G401 (cell line): ENCODE results near the gene HCCS. TPM values are rescaled to one million over a fixed set of nuclear protein-coding genes. Genes with fewer than 3 reads are reported as not detected.
A peak's percentile ranks its signal among the peaks of the same experiment; 100 is the strongest.
"Not testable (repeated sequence)": the region's sequence is repeated elsewhere in the genome, so short reads cannot be mapped to it uniquely, and the experiment has no call there.

Source experiments
- DNase-seq: peaks from one replicate; pipeline ENCODE4 v3.0.0-alpha.2; 2015; ENCODE audit warnings: low spot score
- in situ Hi-C: cut with HindIII; loops from 2 replicates; pipeline ENCODE4 v1.10.0; 2016; ENCODE audit warnings: low sequenced_read_pairs, mixed read lengths
- total RNA-seq: library from RNA; depleted of rRNA; stranded (reverse); fragments of >200 nt; shearing (Covaris generic); gene quantifications from 2 replicates; pipeline ENCODE4 v1.2.3, GENCODE V29; 2014

The HCCS gene
- total RNA-seq, 1 experiment from 2014 or later: 42.8 TPM

GRCh38 chrX:11117745-11118144 is 6.6 kb downstream of the HCCS start:
- in situ Hi-C loops: no loop called here
- DNase-seq: no peak

- in situ Hi-C loops: no loop called here
- no peak for DNase-seq
Measured at GRCh38 chrX:11119313-11119943, 8.3 kb downstream of the HCCS start.

- DNase-seq, in situ Hi-C loops: not testable (repeated sequence)
Measured at GRCh38 chrX:11123087-11123486, 12.0 kb downstream of the HCCS start.

- no peak for DNase-seq
- in situ Hi-C loops: no loop called here
Measured at GRCh38 chrX:11124112-11124511, 13.0 kb downstream of the HCCS start.

- in situ Hi-C loops: no loop called here
- no peak for DNase-seq
Measured at GRCh38 chrX:11125060-11125459, 13.9 kb downstream of the HCCS start.

GRCh38 chrX:11129534-11130105 is 18.5 kb downstream of the HCCS start:
- in situ Hi-C loops: no loop called here

GRCh38 chrX:11130136-11130535 is 19.0 kb downstream of the HCCS start:
- in situ Hi-C loops: no loop called here
- no peak for DNase-seq

More at GRCh38 chrX:11129534-11130105, 18.5 kb downstream of the HCCS start:
- no peak for DNase-seq

- no peak for DNase-seq
- in situ Hi-C loops: no loop called here
Measured at GRCh38 chrX:11131146-11131545, 20.0 kb downstream of the HCCS start.

GRCh38 chrX:11135564-11136185 is 24.5 kb downstream of the HCCS start:
- DNase-seq: no peak
- in situ Hi-C loops: no loop called here

- peak; percentile 27 for DNase-seq
Measured at GRCh38 chrX:11137543-11138139, 26.5 kb downstream of the HCCS start.

GRCh38 chrX:11138498-11139390 is 27.6 kb downstream of the HCCS start:
- DNase-seq: peak; percentile 13
- in situ Hi-C loops: no loop called here

More at GRCh38 chrX:11137543-11138139, 26.5 kb downstream of the HCCS start:
- in situ Hi-C loops: no loop called here

GRCh38 chrX:11143931-11144678 is 33.0 kb downstream of the HCCS start:
- in situ Hi-C loops: no loop called here
- DNase-seq: peak; percentile 76

- DNase-seq: no peak
- in situ Hi-C loops: no loop called here
Measured at GRCh38 chrX:11146411-11146810, 35.3 kb downstream of the HCCS start.

GRCh38 chrX:11148401-11148800 is 37.3 kb downstream of the HCCS start:
- DNase-seq: no peak
- in situ Hi-C loops: no loop called here

GRCh38 chrX:11151799-11152559 is 40.8 kb downstream of the HCCS start:
- in situ Hi-C loops: no loop called here
- no peak for DNase-seq

- in situ Hi-C loops: no loop called here
Measured at GRCh38 chrX:11159149-11159548, 48.0 kb downstream of the HCCS start.

GRCh38 chrX:11164433-11164832 is 53.3 kb downstream of the HCCS start:
- in situ Hi-C loops: no loop called here
- no peak for DNase-seq

More at GRCh38 chrX:11159149-11159548, 48.0 kb downstream of the HCCS start:
- no peak for DNase-seq

- in situ Hi-C loops: no loop called here
- no peak for DNase-seq
Measured at GRCh38 chrX:11171956-11172355, 60.8 kb downstream of the HCCS start.
